ENCODE results near the gene GBP6. TPM values are rescaled to one million over a fixed set of nuclear protein-coding genes. Genes with fewer than 3 reads are reported as not detected.
A peak's percentile ranks its signal among the peaks of the same experiment; 100 is the strongest.

GBP6 gene
- total RNA-seq, 4 donors from 2014 or later = not detected

GRCh38 chr1:89355056-89355455 lies 8.8 kb upstream of the GBP6 start:
- no peaks in the 10 kb centered on the region for H3K36me3 ChIP-seq
- H3K27me3 ChIP-seq = no peaks in the 10 kb centered on the region
- no peak overlapping the region for H3K4me3 ChIP-seq
- no peaks in the 10 kb centered on the region for H3K9me3 ChIP-seq
- intact Hi-C loops (cut with DNase I; ENCODE audit: low total_unique reads) (loop anchor here (5.0 kb wide), 1 partner anchor 102 kb away; no protein-coding TSS in a partner anchor), in situ Hi-C loops (cut with MboI; ENCODE audit: low sequenced_read_pairs in 4 of 4) (loop anchor here in 1 of 4 donors (5.0 kb wide), 1 partner anchor 358 kb away; no protein-coding TSS in a partner anchor)
- no peak overlapping the region for H3K27ac ChIP-seq
- no peak for DNase-seq
- no peak for ATAC-seq
- TF ChIP-seq POLR2A (IDR thresholded peaks at IDR 0.05) = no peak
- no peak for TF ChIP-seq CTCF (IDR thresholded peaks at IDR 0.05 in 4 of 5, conservative IDR thresholded peaks at IDR 0.05 in 1 of 5)
- H3K4me1 ChIP-seq = no peaks in the 10 kb centered on the region

- no peak overlapping the region for H3K4me3 ChIP-seq
- no peaks in the 10 kb centered on the region for H3K27me3 ChIP-seq
- no peak for DNase-seq
- in situ Hi-C loops (cut with MboI; ENCODE audit: low sequenced_read_pairs in 4 of 4) (loop anchor here in 1 of 4 donors (5.0 kb wide), 1 partner anchor 360 kb away; no protein-coding TSS in a partner anchor), intact Hi-C loops (cut with DNase I; ENCODE audit: low total_unique reads) (loop anchor here (5.0 kb wide), 1 partner anchor 100 kb away; no protein-coding TSS in a partner anchor)
- no peaks in the 10 kb centered on the region for H3K4me1 ChIP-seq
- no peak overlapping the region for H3K27ac ChIP-seq
- TF ChIP-seq POLR2A (IDR thresholded peaks at IDR 0.05) (no peak), CTCF (IDR thresholded peaks at IDR 0.05 in 4 of 5, conservative IDR thresholded peaks at IDR 0.05 in 1 of 5) (no peak)
- no peak for ATAC-seq
- no peaks in the 10 kb centered on the region for H3K9me3 ChIP-seq
- no peaks in the 10 kb centered on the region for H3K36me3 ChIP-seq
Measured at GRCh38 chr1:89356658-89357400, 7.0 kb upstream of the GBP6 start.

- H3K4me1 ChIP-seq = no peaks in the 10 kb centered on the region
- peak; percentile 35 to 52 for DNase-seq
- TF ChIP-seq CTCF (IDR thresholded peaks at IDR 0.05 in 4 of 5, conservative IDR thresholded peaks at IDR 0.05 in 1 of 5) = peak; percentile 58 to 75 (median 66)
- no peak for TF ChIP-seq POLR2A (IDR thresholded peaks at IDR 0.05)
- peak overlapping the region in 1 of 4 donors; percentile 41 for H3K27ac ChIP-seq
- ATAC-seq = peak; percentile 89 to 93
- no peak overlapping the region for H3K4me3 ChIP-seq
- in situ Hi-C loops (cut with MboI; ENCODE audit: low sequenced_read_pairs in 4 of 4) = loop anchor here in 1 of 4 donors (5.0 kb wide), 1 partner anchor 361 kb away; no protein-coding TSS in a partner anchor
- H3K9me3 ChIP-seq = no peaks in the 10 kb centered on the region
- H3K27me3 ChIP-seq = no peaks in the 10 kb centered on the region
- intact Hi-C loops (cut with DNase I; ENCODE audit: low total_unique reads) = loop anchor here (1.0 to 5.0 kb wide), 2 partner anchors 99 to 360 kb away; no protein-coding TSS in a partner anchor
- no peaks in the 10 kb centered on the region for H3K36me3 ChIP-seq
Measured at GRCh38 chr1:89358287-89358893, 5.5 kb upstream of the GBP6 start.

GRCh38 chr1:89360716-89361115 lies 3.1 kb upstream of the GBP6 start:
- Histone ChIP-seq H3K4me3 (no peak overlapping the region), H3K9me3 (no peaks in the 10 kb centered on the region), H3K36me3 (no peaks in the 10 kb centered on the region), H3K4me1 (no peaks in the 10 kb centered on the region), H3K27me3 (no peaks in the 10 kb centered on the region), H3K27ac (no peak overlapping the region)
- TF ChIP-seq CTCF (IDR thresholded peaks at IDR 0.05 in 4 of 5, conservative IDR thresholded peaks at IDR 0.05 in 1 of 5) (no peak), POLR2A (IDR thresholded peaks at IDR 0.05) (no peak)
- DNase-seq (no peak), ATAC-seq (no peak)
- intact Hi-C loops (cut with DNase I; ENCODE audit: low total_unique reads) (no loop called here), in situ Hi-C loops (cut with MboI; ENCODE audit: low sequenced_read_pairs in 4 of 4) (loop anchor here in 3 of 4 donors (5.0 to 10.0 kb wide), 3 partner anchors 276 to 363 kb away; no protein-coding TSS in a partner anchor)
